Measurements from ENCODE around the gene ELMOD1. TPM values are rescaled to one million over a fixed set of nuclear protein-coding genes. Genes with fewer than 3 reads are reported as not detected.

ELMOD1 gene
- total RNA-seq, 1 experiment from 2014 or later: 0.03 TPM

GRCh38 chr11:107676336-107677057 lies 85.5 kb downstream of the ELMOD1 start:
- Histone ChIP-seq H3K9me3 (replicated peaks) (no peaks in the 10 kb centered on the region), H3K36me3 (no peaks in the 10 kb centered on the region), H3K27me3 (replicated peaks) (no peaks in the 10 kb centered on the region), H3K4me1 (replicated peaks) (no peaks in the 10 kb centered on the region), H3K4me3 (no peak overlapping the region), H3K27ac (no peak overlapping the region)
- DNase-seq (ENCODE audit: low read depth in 1 of 2, low spot score in 2 of 2): no peak

- H3K9me3 ChIP-seq (replicated peaks): no peaks in the 10 kb centered on the region
- H3K27ac ChIP-seq: no peak overlapping the region
- H3K4me3 ChIP-seq: no peak overlapping the region
- H3K36me3 ChIP-seq: no peaks in the 10 kb centered on the region
- no peaks in the 10 kb centered on the region for H3K4me1 ChIP-seq (replicated peaks)
- H3K27me3 ChIP-seq (replicated peaks): no peaks in the 10 kb centered on the region
- no peak for DNase-seq (ENCODE audit: low read depth in 1 of 2, low spot score in 2 of 2)
Observed at GRCh38 chr11:107677924-107678631, 87.1 kb downstream of the ELMOD1 start.

- H3K4me3 ChIP-seq: no peak overlapping the region
- no peaks in the 10 kb centered on the region for H3K36me3 ChIP-seq
- no peaks in the 10 kb centered on the region for H3K27me3 ChIP-seq (replicated peaks)
- no peak for DNase-seq (ENCODE audit: low read depth in 1 of 2, low spot score in 2 of 2)
- H3K4me1 ChIP-seq (replicated peaks): no peaks in the 10 kb centered on the region
- no peak overlapping the region for H3K27ac ChIP-seq
- no peaks in the 10 kb centered on the region for H3K9me3 ChIP-seq (replicated peaks)
Observed at GRCh38 chr11:107678632-107678971, 87.7 kb downstream of the ELMOD1 start.

- Histone ChIP-seq H3K4me1 (replicated peaks) (no peaks in the 10 kb centered on the region), H3K27ac (no peak overlapping the region), H3K36me3 (no peaks in the 10 kb centered on the region), H3K9me3 (replicated peaks) (no peaks in the 10 kb centered on the region), H3K4me3 (no peak overlapping the region), H3K27me3 (replicated peaks) (no peaks in the 10 kb centered on the region)
- no peak for DNase-seq (ENCODE audit: low read depth in 1 of 2, low spot score in 2 of 2)
Observed at GRCh38 chr11:107679255-107680024, 88.5 kb downstream of the ELMOD1 start.

GRCh38 chr11:107682171-107682570 lies 91.2 kb downstream of the ELMOD1 start:
- H3K9me3 ChIP-seq (replicated peaks): no peaks in the 10 kb centered on the region
- no peak overlapping the region for H3K27ac ChIP-seq
- H3K36me3 ChIP-seq: no peaks in the 10 kb centered on the region
- H3K27me3 ChIP-seq (replicated peaks): no peaks in the 10 kb centered on the region
- DNase-seq (ENCODE audit: low read depth in 1 of 2, low spot score in 2 of 2): no peak
- no peak overlapping the region for H3K4me3 ChIP-seq
- no peaks in the 10 kb centered on the region for H3K4me1 ChIP-seq (replicated peaks)

- H3K9me3 ChIP-seq (replicated peaks): no peaks in the 10 kb centered on the region
- no peaks in the 10 kb centered on the region for H3K27me3 ChIP-seq (replicated peaks)
- H3K4me1 ChIP-seq (replicated peaks): no peaks in the 10 kb centered on the region
- DNase-seq (ENCODE audit: low read depth in 1 of 2, low spot score in 2 of 2): no peak
- no peak overlapping the region for H3K4me3 ChIP-seq
- H3K36me3 ChIP-seq: no peaks in the 10 kb centered on the region
- H3K27ac ChIP-seq: no peak overlapping the region
Observed at GRCh38 chr11:107682572-107682971, 91.6 kb downstream of the ELMOD1 start.

- no peak for DNase-seq (ENCODE audit: low read depth in 1 of 2, low spot score in 2 of 2)
- Histone ChIP-seq H3K36me3 (no peaks in the 10 kb centered on the region), H3K27ac (no peak overlapping the region), H3K4me1 (replicated peaks) (no peaks in the 10 kb centered on the region), H3K4me3 (no peak overlapping the region), H3K27me3 (replicated peaks) (no peaks in the 10 kb centered on the region), H3K9me3 (replicated peaks) (no peaks in the 10 kb centered on the region)
Observed at GRCh38 chr11:107683061-107683460, 92.1 kb downstream of the ELMOD1 start.

- DNase-seq (ENCODE audit: low read depth in 1 of 2, low spot score in 2 of 2): no peak
- H3K9me3 ChIP-seq (replicated peaks): no peaks in the 10 kb centered on the region
- H3K4me1 ChIP-seq (replicated peaks): no peaks in the 10 kb centered on the region
- no peak overlapping the region for H3K27ac ChIP-seq
- no peaks in the 10 kb centered on the region for H3K36me3 ChIP-seq
- H3K4me3 ChIP-seq: no peak overlapping the region
- no peaks in the 10 kb centered on the region for H3K27me3 ChIP-seq (replicated peaks)
Observed at GRCh38 chr11:107683807-107684206, 92.9 kb downstream of the ELMOD1 start.

GRCh38 chr11:107688322-107688918 lies 97.5 kb downstream of the ELMOD1 start:
- H3K4me3 ChIP-seq: no peak overlapping the region
- H3K9me3 ChIP-seq (replicated peaks): no peaks in the 10 kb centered on the region
- H3K36me3 ChIP-seq: no peaks in the 10 kb centered on the region
- no peaks in the 10 kb centered on the region for H3K4me1 ChIP-seq (replicated peaks)
- no peaks in the 10 kb centered on the region for H3K27me3 ChIP-seq (replicated peaks)
- DNase-seq (ENCODE audit: low read depth in 1 of 2, low spot score in 2 of 2): no peak
- H3K27ac ChIP-seq: no peak overlapping the region

- no peak overlapping the region for H3K4me3 ChIP-seq
- H3K4me1 ChIP-seq (replicated peaks): no peaks in the 10 kb centered on the region
- no peaks in the 10 kb centered on the region for H3K27me3 ChIP-seq (replicated peaks)
- no peak overlapping the region for H3K27ac ChIP-seq
- H3K9me3 ChIP-seq (replicated peaks): no peaks in the 10 kb centered on the region
- no peaks in the 10 kb centered on the region for H3K36me3 ChIP-seq
- DNase-seq (ENCODE audit: low read depth in 1 of 2, low spot score in 2 of 2): peak; percentile 14 to 50
Observed at GRCh38 chr11:107689317-107690202, 98.6 kb downstream of the ELMOD1 start.

GRCh38 chr11:107691000-107691750 lies 100.2 kb downstream of the ELMOD1 start:
- Histone ChIP-seq H3K4me3 (no peak overlapping the region), H3K4me1 (replicated peaks) (peaks cover 4% of the 10 kb centered on the region; the same call in 1 of the 2 replicates), H3K9me3 (replicated peaks) (no peaks in the 10 kb centered on the region), H3K36me3 (no peaks in the 10 kb centered on the region), H3K27ac (no peak overlapping the region), H3K27me3 (replicated peaks) (no peaks in the 10 kb centered on the region)
- DNase-seq (ENCODE audit: low read depth in 1 of 2, low spot score in 2 of 2): no peak

- Histone ChIP-seq H3K4me3 (no peak overlapping the region), H3K4me1 (replicated peaks) (peaks cover 12% of the 10 kb centered on the region), H3K36me3 (no peaks in the 10 kb centered on the region), H3K9me3 (replicated peaks) (no peaks in the 10 kb centered on the region), H3K27me3 (replicated peaks) (no peaks in the 10 kb centered on the region), H3K27ac (peak overlapping the region; percentile 65)
- peak in 1 of 2 experiments; percentile 16 for DNase-seq (ENCODE audit: low read depth in 1 of 2, low spot score in 2 of 2)
Observed at GRCh38 chr11:107695446-107695845, 104.5 kb downstream of the ELMOD1 start.

Measured in SJSA1 (cell line).